Stimulated activated CD4-positive, alpha-beta T cell treated with anti-CD3 and anti-CD28 coated beads, Interleukin-1b, Interleukin-23, amount 100 ng/mL, for 24 hours (primary cell): ENCODE data around the gene PDE4B.

Experiments
- DNase-seq, 4 experiments: peaks; one replicate each; pipeline ENCODE4 v3.0.0-alpha.2; 2020; ENCODE audit warnings: low read depth in 4 of 4, low spot score in 1 of 4

Gene PDE4B

DNA sequence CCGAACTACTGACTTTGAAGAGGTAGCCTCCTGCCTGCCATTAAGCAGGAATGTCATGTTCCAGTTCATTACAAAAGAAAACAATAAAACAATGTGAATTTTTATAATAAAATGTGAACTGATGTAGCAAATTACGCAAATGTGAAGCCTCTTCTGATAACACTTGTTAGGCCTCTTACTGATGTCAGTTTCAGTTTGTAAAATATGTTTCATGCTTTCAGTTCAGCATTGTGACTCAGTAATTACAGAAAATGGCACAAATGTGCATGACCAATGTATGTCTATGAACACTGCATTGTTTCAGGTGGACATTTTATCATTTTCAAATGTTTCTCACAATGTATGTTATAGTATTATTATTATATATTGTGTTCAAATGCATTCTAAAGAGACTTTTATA is 581.5 kb downstream of the PDE4B start:
- DNase-seq = no peak

DNA sequence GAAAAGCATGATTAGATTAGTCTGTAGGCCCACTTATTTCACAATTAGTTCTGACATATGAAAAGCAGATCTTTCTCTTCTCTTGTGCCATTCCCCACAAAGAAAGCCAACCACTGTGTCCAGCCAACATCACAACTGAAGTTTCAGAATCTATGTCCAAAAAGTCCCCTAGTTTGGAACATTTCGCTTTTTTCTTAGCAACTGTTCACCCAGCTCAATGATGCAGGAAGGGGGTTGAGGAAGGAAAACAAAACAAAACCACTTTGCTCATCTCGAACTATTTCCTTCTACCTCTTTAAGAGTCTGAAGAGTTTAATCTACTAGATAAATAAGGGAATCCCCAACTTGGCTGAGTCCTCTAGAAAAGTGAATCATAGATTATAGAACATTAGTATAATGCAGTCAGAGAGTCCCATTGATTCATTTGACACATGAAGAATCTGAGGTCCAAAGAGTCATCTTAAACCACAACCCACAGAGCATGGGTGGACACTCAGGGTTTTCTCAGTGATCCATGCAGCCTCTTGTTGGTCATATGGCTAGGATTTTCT is 581.9 kb downstream of the PDE4B start:
- DNase-seq = no peak

DNA sequence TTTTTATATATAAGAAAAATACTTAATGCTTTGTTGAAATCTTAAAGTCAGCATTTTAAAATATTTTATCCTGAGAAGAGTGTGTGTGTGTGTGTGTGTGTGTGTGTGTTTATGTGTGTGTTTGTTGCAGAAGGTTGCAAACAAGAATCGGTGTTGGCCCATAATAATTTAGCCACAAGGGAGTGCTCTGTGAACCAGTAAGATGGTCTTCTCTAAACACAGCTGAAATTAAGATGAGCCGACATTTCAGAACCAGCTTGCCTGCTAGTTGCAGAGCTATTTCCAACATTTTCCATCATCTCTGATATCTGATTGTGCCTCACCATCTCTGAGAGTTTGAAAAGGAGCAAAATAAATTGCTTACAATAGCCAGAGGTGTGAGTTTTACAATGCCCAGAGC is 582.4 kb downstream of the PDE4B start:
- no peak for DNase-seq

DNA sequence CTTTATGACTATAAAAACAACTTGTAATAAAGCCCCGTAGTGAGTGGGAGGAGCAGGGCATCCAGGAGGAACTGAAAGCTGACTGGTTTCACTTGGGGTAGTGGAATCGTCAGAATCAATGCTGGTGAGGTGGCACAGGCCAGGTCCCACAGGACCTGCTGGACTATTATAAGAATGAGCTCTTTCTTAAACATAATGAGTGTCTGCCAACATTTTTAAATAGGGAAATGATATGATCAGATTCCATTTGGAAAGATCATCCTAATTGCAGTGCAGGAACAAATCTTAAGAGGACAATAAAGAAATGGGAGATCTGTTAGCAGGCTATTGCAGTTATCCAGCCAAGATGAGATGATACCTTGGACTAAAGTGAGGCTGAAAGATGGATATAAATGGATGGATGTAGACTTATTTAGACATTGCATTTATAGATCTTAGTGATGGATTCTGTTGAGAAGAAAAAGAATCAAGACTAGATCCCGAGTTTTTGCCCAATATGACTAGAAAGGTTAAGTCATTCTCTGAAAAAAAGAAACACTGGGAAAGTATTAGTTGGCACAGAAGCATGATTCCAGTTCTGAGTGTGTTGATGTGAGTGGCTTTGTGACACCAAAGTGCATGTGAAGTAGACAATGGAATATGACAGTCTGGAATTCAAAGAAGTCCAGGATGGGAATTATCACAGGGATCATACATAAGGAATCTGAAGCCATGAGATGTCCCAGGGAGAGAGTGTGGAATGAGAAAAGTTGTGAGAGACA is 587.9 kb downstream of the PDE4B start:
- DNase-seq = no peak

DNA sequence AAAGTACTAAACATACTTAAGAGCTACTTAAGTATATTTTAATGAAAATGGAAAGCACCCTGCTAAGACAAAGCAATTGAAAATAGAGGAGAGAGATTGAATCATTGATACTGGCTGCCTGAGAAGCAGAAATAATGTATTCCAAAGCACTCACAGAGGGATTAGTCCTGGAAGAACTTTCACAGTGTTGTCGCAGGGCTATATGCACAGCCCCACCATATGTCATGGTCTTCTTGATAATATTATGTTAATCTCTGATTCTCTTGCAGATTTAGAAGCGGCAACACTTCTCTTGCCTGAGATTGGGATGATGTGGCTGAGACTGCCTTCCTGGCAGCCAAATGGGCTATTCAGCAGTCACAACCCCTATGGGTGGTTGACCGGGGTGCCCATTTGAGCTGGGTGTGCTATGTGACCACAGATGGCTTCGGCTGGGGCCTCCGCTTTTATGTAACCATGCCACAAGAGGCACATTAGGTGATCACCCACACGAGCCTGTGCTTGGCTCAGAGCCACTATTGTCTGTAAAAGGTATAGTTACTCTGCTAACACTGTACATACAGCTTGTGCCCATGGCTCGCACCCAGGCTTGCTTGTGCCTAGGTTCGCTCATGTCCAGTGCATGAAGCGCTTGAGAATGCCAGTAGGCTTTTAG is 589.1 kb downstream of the PDE4B start:
- no peak for DNase-seq

DNA sequence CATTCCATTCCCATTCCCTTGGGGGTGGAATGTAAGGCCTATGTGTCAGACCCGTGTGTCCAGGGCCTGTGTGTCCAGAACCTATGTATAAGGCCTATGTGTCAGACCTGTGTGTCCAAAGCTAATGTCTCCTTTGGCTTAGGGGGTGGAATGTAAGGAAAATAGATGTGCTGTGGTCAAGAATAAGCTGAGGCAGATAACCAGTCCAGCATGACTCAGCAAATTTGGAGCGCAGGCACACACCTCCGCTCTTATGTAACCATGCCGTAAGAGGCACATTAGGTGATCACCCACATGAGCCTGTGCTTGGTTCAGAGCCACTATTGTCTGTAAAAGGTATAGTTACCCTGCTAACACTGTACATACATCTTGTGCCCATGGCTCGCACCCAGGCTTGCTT is 590.5 kb downstream of the PDE4B start:
- DNase-seq = no peak

DNA sequence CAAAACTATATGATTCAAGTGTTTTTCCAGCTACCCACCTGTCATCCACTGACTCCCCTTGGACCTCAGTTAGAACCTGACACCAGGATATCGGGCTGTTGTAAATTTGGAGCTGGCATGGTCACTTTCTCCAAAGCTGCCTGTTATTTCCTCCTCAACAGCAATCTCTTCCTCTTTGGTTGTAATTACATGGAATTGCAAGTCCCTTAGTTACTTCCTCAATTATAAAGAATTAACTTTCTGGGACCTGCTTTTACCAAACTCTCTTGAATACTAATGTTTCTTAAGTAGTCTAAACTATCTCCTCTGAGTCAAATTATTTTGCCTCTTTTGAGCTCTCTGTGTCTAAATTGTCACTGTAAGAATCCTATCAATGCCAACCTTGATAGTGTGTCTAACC is 590.9 kb downstream of the PDE4B start:
- no peak for DNase-seq

DNA sequence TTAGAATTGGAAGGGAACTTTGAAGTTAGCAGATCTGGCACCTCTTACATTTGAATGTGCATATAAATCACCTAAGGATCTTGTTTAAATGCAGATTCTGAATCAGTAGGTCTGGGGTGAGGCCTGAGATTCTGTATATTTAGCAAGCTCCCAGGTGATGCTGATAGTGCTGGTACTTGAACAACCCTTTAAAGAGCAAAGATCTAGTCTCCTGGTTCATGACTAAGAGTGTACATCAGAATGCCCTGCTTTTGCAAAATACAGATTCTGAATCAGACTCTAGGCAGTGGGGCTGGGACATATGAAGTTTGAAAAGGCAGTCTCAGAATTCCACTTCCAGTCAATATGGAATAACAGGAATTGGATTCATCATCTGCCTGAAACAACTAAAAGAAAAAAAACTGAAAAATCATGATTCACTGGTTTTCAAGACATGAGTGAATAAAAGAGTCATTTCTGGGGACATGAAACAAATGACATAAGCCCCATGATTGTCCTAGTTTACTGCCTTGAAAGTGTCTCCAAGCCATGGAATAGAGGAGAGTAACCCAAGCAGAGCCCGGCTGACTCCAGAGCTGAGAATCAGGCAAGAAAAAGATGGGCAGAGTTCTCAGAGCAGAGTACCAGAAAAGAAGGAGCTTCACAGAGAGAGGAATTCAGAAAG is 591.7 kb downstream of the PDE4B start:
- no peak for DNase-seq

DNA sequence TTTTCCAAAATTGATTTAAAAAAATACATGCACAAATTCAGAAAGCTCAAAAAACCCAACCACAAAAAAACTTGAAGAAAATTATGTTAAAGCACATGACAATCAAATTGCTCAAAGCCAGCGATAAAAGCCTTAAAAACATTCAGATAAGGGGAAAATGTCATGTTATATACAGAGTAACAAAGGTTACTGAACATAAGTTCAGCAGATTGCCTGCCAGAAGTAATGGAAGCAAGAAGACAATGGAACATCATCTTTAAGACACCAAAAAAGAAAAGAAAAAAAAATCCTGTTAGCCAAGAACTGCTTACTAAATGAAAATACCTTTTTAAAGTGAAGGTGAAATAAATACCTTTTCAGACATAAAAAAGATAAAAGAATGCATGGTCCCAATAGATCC is 594.0 kb downstream of the PDE4B start:
- no peak for DNase-seq

DNA sequence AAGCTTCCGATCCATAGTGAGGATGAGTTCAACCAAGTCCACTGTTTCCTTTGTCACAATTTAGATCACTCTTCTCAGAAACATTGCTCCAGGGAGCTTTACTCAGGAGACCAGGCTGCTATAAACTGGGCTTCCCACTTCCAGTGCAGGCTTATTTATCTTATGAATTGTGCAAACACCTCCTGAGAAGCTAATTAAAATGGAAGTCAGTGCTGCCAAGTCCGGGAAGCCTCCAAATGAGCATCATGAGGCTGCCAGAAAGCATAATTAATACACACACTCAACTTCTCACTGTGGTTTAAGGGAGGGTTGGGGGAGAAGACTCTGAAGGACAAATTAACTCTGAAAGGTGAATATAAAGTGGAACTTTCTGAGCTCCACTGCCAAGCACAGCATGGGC is 596.2 kb downstream of the PDE4B start:
- no peak for DNase-seq

DNA sequence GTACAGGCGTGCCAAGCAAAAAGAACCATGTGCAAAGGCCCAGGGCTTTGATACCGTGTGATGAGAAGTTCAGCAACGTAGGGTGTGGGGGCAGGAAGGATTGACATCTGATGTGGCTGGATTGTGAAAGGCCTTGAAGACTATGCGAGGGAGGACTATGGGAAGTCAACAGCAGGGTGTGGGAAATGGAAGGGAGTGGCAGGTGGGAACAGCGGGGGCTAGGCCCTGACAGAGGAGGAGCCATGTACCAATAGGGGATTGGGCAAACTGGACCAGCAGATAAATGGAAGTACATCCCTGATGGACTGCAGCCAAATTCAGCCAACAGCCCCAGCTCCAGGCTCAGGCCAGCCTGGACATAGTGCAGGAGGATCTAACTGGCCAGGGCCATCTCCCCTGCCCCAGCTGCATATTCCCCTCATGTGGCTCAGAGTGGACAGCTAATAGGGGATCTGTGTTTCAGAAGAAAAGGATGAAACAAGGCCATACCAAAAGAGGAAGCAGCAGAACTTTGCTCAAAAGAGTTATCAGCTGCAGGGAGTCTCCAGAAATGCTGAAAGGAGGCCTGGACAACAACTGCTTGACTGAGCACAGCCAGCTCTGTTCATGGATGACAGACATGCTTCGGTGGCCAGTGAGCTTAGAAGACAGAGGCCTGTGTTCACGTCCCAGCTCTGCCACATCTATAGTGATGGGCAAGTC is 601.0 kb downstream of the PDE4B start:
- DNase-seq = no peak

DNA sequence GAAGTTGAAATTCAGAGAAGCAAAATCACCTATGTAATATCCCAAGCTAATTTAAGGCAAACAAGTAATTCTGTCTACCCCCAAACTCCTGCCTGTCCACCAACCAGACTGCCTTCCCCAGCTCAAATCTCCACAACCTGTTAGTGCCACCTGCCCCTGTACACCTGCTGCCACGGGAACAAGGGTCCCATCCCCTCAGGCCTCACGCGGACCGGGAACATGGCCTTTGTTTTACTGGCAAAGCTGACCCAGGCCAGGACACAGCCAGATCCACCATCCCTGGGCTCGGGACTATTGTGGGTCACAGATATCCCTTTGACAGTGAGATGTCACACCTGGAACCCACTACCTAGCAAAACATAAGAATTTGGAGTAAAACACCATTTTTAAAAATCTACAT is 601.9 kb downstream of the PDE4B start:
- no peak for DNase-seq

DNA sequence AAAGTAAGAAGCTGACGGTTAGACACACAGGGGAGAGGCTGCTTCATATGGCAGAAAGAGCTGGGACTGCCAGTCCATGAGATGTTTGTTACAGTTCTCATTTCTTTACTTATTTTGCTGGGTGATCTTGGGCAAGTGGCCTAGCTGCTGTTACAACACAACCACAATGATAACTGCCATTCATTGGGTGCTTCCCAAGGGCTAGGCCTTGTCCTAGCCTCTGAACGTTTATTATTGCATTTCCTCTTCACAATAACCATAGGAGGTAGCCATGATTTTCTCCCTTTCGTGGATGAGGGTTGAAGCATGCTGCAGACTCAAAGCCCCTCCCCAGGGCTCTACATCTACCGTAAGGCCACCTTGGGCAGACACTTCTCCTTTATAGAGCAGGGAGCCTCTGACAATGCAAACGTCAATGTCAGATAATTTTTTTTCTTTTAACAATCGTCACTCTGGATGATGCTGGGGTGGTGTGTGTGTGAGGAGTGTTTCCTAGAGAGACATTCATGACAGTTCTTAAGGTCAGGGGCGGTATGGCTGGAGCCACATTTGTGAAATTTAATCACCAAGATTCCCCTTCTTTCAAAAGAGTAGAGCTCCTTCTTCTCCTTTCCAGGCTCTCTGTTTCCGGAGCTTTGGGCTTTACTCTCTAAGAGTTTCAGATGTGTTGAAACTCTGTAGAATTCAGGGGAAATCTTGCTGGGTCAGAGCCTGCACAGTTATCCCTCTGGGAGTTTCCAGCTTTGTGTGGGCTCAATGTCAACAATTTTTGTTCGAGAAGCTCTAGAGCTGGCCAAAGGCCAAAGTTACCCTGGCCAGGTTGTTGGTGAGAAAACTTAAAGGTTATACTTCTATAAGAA is 602.7 kb downstream of the PDE4B start:
- DNase-seq = no peak

DNA sequence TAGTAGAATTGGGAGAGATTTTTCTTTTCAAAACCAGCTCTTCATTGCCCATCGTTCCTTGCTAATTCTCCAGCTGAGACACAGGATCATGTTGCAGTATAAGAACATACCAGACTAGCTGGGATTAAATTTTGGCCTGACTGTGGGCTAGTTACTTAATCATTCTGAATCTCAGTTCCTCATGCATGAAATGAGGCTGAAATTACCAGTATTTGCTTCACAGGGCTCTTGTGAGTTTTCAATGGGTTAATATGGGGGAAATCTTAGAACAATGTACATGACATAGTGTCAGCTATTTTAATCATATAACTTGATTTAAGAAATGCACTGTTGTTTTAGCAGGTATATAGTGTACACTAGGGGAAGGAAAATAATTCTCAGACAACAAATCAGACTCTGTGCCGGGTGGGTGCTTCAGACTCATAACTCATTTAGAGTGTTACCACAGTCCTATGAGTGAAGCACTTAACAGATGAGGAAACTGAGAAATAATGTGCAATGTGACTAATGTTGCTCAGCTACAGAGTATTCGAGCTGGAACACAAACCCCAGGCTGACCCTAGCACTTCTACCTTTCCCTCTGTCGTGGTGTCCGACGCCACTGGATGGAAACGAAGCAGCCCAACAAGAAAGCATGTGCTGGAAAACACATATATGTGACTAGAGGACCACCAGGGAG is 603.7 kb downstream of the PDE4B start:
- no peak for DNase-seq

DNA sequence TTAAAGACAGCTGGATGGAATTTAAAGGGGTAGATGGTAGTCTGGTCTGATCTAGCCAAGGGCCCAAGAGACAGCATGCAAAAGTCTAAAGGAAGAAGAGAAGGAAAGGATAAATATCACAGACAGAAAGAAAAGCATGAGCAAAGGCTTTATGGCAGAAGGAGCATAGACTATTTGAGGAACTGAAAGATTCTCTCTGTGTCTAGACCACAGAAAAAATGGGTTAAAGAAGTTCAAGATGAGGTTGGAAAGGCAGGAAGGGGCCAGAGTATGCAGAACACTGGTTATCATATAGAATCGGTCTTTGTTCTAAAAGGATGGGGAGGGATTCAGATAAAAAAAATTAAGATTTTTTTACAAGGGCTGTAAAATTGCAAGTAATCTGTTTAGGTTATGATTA is 604.5 kb downstream of the PDE4B start:
- DNase-seq = no peak

DNA sequence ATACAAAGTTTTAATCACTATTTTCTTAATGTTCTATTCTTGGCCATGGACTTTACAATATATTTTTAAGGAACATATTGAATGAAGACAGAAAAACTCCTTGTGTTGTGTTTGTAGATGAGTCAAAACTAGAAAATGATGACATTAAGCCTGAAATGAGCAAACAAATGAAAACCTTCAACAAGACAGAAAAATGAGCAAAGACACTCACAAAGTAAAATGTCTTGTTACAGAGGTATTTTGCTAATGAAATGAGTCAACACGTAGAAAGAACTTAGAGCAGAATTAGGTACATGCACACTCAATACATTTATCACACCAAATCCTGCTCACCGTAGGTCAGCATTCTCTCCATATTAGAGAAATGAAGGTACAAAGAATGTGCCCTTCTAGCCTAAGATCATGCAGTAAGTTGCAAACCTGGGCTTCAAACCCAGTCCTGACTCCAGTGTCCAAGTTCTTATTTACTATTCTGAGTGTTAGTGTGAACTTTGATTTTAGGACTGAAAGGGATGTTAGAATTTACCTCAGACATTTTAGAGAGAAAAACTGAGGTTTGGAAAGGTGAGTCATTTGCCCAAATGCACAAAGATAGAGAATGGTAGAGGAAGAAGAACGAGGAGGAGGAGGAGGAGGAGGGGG is 607.3 kb downstream of the PDE4B start:
- no peak for DNase-seq

DNA sequence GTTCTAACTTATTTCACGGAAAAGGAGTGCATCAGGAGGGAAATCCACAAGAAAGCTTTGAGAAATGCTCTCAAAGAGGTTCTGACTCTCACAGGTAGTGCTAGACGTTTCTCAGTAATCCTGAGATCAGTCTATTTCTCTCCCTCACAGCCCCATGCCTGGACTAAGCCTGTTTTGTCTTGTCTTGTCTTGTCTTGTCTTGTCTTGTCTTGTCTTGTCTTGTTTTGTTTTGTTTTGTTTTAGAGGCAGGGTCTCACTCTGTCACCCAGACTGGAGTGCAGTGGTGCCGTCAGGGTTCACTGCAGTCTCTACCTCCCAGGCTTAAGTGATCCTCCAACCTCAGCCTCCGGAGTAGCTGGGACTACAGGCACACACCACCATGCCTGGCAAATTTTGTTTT is 608.0 kb downstream of the PDE4B start:
- DNase-seq = no peak

DNA sequence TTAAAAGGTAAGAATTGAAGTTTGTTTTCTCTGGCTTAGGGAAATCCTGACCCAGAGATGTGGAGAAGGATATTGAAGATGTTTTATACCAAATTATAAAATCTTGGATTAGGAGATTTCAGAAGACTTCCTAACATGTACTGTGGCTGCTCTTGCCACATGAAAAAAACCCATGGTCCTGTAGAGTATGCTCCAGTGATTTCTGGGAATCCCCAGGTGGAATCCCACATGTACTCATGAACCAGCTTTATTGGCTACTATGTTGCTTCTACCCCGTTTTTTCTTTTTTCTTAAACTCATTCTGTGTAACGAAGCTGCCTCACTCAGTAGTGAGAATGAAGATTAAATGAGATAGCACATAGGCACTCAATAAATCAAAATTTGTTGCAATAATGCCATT is 608.5 kb downstream of the PDE4B start:
- DNase-seq = no peak

DNA sequence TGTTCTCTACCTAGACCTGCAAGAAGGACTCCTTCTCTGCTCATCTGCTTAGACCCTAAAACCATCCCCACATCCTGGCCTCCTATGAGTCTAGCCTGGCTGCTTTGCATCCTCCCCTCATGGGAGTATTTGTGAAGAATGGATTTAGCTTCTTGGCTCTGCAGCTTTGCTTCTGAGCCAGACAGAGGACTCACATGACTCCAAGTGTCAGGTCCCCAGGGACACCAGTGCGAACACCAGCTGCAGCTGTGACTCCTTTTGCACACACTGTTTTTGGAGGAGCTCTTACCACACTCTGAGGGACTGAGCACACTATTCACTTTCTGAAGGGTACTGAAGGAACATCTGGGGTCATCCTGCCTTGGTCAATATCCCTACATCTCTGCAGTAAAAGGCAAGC is 609.5 kb downstream of the PDE4B start:
- DNase-seq = no peak
